Ramos (cell line): Measurements from ENCODE around the gene ELK3.

Experiments
- in situ Hi-C: fragments of 300-500 bp; cut with MboI; formaldehyde crosslinking; loops from one replicate; pipeline ENCODE4 v1.14.3; 2022; ENCODE audit warnings: low sequenced_read_pairs; ENCODE audit not compliant: unreplicated experiment

Gene ELK3

DNA sequence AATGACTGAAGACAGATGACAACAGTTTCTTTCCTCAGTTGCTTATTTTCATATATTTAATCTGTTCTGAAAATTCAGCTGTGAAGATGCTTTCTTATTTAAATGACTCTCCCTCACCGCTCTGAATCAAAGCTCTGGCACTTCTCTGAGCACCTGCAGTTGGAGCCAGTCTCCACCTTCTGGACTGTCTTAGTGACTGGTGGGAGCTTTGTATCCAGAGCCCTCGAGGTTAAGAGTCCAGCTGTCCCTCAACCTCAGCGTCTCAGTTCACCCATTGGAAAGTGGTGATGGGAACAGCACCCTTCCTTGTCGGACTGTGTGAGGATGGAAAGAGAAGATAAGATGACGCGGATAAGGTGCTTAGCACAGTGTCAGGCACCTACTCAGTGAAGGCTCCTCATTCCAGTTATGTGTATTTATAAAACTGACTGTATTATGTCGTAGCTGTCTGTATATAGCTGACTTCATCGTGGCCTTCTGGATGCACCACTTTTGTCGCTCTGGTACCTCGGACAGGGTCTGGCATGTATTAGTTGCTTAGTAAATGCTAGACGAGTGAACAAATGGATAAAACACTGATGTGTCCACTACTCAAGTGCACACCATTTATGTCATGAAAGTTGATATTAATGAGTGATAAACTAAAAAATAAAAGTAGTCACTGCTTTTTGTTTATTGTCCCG lies 34.5 kb downstream of the ELK3 start:
- in situ Hi-C loops, result no loop called here

DNA sequence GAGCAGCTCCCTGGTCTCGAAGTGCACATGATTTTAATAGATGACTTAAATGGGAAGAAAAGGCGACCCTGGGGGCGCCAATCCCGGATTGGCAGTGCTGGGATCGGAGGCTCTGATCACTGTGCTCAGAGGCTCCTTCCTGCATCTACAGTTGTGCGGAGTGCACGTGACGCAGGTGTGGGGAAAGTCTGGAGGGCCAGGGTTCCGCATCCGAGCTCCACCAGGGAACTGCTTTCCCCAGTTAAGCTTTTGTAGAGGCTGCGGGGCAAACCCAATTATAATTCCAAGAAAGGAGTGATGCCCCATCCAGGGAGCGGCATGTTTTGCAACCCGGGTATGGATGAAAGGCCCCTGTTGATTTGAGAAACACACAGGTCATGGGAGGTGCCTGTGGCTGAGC lies 36.5 kb downstream of the ELK3 start:
- in situ Hi-C loops, result no loop called here

DNA sequence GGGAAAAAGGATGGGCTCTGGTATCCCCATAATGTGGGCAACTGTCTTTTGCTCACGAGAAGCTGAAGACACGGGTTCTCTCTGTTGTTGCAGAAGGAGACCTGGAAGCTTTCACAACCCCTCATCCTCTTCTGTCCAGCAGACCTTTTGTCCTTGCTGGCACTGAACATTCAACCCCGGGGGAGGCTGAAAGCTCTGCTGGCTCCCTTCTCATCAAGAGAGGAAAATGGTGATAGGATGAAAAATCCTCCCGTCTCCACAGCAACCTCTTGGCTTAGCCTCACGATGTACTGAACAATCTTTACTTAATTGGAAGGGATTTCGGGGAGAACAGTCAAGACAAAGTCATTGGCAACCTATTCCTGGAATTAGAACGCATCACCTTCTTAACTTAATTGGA lies 39.0 kb downstream of the ELK3 start:
- in situ Hi-C loops, result no loop called here

DNA sequence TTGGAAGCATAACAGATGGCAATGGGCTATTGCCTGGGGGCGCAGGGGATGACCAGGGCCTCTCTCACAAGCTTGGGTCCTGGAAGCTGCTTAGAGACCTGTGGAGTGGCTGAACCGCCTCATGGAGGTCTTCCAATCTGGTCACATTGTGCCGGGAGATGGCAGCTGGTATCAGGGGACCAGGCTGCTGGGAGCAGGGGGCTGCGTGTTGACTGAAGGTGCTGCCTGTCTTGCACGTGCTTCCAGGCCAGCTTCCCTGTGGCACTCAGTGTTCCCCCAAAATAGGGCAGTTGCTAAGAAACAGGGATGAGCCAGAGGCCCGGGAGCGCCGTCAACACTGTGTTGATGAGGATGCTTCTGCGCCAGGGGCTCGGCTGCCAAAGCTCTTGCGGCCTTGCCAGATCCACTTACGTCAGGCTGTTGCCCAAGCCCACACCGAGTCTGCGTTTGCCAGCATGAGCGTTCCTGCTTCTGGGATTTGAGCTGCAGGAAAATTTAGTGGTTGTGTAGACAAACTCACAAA lies 39.8 kb downstream of the ELK3 start:
- in situ Hi-C loops, result no loop called here

DNA sequence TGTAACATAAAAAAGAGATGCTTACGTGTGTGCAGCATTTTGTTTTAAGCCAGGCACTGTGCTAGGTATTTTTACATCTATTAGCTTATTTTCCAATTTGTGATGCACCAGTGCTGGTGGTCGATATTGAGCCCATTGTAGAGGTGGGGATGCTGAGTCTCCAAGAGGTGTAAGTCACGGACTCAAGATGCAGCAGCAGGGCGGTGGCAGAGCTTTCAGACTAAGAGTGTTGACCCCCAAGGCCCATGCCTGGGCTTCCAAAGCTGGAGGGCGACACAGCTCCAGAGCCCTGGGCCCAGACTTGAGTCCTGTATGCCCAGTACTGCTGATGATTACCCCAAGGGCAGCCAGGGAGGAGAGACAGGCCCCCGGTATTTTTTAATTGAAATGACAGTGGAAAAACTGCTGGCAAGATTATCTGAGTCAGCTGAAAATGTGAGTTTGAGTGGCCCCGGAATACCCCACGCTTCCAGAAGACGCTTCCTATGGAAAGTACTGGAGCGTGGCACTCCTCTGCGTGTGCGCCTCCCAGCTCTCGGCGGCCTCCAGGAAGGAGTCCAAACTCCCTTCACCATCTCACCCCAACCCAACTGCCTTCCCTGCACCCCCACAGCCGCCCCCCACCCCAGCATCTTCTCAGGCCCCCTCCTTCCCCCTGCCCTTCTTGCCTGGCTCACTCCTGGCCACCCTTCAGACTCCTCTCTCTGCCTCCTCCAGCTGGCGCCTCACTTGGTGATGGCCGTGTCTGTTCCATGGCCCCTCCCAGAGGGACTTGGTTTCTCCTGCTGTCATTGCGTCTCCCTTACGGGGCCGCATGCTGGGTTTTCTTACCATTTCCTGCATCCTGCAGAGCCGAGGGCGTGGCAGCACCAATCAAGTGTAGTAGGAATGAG lies 40.7 kb downstream of the ELK3 start:
- in situ Hi-C loops, result no loop called here

DNA sequence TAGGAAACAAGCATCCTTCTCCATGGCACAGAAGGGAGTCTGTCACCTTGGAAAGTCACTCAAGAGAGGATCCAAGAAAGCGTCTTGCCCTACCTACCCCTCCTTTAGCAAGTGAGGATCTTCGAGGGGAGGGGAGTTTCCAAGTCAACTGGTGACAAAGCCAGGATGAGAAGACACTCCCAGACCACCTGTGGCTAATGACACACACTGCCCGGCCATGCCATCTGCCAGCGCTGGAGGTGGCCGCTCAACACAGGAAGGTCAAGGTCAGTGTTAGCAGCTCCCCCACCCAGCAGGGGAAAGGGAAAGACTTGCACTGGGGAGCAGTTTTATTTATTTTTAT lies 41.3 kb downstream of the ELK3 start:
- in situ Hi-C loops, result no loop called here

DNA sequence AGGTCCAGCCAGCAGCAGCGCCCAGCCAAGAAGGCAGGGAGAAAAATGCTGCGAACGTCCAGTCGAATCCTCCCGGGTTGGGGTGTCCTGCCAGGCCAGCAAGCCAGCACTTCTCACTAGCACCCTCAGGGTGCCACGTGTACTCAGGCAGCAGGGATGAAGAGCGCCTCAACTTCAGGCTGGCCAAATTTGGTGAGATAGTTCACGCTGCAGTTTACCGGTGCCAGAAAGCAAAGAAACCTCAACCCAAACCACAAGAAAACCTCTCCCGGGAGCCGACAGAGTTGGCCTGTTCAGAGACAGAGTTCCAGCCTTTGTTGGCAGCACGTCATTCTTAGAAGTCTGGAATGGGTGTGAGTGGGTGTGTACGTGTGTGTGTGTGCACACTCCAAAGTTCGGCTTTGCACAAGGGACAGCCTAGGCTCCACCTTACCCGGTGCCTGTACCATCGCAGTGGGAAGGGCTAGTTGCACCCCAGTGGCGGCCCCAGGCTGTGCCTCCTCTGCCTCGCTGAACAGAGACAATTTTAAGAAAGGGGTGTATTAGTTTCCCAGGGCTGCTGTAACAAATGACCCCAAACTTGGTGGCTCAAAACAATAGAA lies 42.1 kb downstream of the ELK3 start:
- in situ Hi-C loops, result no loop called here

DNA sequence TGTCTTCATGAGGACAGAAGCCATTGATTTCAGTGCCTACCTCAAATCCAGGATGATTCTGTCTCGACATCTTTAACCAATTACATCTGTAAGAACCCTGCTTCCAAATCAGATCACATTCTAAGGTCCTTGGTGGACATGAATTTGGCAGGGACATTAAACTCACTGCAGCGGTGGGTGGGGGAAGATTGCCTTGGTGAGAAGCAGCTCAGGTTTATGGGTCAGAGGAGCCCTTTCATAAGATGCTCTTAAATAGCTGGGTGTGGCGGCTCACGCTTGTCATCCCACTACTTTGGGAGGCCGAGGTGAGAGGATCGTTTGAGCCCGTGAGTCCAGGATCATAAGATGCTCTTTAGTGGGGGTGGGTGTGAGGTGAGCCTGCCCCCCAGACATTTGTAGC lies 42.9 kb downstream of the ELK3 start:
- in situ Hi-C loops, result no loop called here

DNA sequence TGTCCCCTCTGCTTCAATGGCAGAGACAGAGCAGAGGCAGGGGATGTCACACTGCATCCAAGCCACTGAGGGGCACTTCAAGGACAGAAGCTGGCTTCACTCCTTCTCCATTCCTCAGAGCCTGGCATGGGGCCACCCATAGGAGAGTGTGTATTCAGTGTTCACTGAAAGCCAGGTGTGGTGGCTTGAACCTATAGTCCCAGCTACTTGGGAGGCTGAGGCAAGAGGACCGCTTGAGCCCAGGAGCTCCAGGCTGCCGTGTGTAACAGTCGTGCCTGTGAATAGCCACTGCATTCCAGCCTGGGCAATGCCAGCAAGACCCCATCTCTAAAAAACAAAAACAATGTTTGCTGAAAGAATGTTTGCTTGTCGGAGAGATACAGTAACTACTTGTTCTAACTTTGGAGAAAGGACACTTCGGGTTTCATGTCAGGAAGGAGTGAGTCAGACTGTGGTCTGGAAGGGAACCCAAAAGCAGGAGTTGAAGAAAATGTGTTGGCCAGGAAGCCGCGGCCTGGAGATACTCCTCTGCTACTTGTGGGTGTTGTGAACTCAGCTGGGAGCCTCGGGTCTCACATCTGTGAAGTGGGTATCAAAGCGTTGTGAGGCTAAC lies 43.4 kb downstream of the ELK3 start:
- in situ Hi-C loops, result no loop called here

DNA sequence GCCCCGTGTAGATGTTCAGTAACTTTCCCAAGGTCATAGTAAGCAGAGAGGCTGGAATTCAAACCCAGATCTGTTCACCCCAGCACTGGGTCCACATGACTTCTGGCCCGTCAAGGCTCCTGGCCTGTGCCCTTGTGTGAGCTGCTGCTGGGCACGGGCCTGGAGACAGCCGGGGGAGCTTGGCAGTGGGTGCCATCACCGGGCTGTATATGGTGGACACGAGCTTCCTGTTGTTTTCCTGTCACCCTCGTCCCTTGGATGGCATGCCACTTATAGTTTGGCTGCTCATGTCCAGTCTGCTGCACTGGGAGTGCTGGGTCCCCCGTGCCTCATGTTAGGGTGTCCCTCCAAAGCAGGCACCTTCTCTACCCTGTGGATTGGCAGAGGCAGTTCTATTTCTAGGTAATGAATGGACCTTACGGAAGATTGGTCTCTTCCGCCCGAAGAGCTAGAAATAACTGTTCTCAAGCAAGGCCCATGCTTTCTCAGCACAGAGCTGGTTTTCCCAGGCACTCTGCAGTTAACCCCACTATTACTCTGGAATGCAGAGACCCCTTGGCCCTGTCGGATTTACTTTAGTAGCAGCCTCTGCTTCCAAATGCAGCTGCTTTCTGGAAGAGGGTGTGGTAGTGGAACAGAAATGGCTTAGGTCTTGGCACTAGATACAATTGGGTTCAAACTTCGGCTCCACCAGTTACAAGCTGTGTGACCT lies 44.3 kb downstream of the ELK3 start:
- in situ Hi-C loops, result no loop called here

DNA sequence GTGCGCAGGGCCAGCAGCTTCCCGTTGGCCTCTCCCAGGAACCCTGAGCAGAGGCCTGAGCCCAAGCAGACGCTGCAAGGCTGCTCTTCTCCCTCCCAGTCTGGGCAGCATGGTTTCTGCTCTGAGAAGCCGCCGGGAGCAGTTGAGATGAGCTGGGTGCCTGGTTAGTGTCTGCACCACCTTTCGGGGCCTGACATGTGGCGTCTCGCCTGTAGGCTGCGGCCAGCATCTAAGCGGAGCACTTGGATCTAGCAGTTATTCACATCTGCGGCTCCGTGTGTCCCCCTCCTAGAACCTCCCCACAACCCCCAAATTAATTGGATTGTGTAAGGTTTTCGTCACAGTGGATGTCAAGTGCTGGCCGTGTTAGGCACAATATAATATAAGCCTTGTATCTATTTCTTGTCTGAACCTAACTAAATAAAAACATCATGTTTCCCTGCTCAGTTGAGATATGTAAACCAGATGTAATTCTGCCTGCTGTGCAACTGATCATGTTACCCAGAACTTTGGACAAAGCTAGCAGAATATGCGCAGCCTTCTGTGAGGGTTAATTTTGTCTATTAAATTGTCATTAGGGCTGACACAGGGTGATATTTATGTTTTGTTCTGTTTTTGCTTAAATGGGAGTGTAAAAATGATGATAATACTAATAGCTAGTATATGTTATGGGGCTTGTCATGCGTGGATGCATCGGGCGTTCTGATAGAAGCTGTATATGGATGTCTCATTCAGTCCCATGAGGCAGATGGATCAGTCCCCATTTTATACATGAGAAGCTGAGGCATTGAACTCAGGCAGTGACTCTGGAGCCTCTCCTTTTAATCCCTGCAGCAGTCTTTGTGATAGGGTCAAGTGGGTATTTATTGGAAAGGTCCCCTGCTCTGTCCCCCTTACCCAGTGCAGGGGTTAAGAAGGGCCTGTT lies 45.8 kb downstream of the ELK3 start:
- in situ Hi-C loops, result no loop called here

DNA sequence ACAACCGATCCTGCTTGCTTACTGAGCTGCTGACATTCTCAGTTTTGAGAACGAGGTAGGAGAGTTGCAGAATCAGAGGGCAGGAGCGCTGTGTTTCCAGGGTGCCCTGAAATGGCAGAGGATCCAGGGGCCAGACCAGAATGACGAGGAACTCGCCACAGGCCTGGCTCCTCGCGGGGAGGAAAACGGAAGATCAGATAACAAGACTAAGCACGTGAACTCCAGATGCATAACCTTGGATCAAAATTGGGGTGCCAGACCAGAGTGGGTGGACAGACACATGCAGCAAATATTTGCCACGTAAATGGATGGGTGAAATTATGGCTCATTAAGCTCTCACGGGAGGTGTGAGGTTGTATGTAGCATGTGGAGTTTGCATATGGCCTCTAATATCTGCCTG lies 46.5 kb downstream of the ELK3 start:
- in situ Hi-C loops, result no loop called here

DNA sequence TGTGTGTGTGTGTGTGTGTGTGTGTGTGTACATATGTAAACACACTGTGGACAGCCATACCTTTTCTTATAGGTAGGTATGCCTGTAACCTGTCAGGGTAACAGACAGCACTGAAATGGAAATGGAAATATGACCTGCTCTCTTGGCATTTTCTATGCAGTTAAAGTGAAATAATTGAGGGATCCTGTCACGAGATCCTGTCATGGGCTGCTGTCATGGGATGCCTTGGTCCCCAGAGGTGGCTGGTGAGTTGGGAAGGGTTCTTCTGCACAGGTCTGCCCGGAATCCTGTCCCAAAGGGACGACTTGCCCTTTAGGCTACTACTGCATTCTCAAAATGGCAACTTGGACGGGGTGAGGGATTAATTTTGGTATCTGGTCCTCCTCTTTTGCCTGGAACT lies 47.3 kb downstream of the ELK3 start:
- in situ Hi-C loops, result no loop called here

DNA sequence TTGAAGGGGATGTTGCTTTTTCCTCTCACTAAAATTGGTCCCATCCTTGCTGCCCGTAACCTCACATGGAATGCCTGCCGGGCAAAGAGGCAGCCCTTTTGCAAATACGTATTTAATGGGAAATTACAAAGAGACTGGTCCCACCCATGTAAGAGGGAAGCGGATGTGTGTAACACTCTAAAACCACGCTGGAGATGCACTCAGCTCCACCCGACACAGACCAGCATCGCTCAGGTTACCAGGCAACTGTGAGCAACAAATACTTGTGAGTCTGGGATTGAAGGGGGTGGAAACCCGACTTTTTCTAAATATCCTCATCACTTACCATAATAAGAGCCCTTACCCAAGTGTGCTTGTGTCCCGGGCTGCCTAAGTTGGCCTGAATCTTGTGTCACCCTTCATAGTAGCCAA lies 47.7 kb downstream of the ELK3 start:
- in situ Hi-C loops, result no loop called here

DNA sequence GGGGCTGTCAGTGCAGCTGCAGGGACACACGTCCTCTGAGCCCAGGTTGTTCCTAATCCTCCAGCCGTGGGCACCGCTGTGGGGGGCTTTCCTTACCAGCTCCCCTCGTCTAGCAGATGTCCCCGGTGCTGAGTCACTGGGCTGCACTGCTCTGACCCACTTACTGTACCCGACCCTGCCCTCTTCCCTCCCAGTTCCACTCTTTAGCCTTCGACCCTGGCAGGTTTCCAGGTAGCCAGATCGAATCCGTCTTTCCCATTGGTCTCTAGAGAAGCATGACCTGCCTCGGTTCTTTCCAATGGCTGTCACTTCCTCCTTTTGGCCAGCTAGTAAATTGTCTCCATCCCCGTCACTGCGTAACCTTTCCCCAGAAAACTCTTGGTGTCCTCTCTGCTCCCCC lies 48.4 kb downstream of the ELK3 start:
- in situ Hi-C loops, result no loop called here

DNA sequence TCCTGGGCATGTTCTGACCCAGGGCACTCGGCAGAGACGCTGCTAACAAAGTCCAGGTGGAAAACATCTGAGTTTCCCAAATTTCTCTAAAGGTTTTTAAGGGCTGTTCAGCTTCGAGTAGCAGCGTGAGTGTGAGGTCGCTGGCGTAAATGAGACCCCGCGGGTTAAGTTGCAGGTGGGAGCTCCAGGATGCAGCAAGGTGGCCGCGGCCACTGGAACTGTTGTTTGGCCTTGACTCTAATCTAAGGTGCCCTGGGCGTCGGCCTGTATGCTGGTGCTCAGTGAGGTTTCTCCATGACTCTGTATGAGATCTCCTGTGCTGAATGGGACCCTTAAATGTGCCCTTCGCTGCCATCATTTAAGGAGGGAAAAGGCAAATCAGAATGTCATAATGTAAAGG lies 50.7 kb downstream of the ELK3 start:
- in situ Hi-C loops, result no loop called here

DNA sequence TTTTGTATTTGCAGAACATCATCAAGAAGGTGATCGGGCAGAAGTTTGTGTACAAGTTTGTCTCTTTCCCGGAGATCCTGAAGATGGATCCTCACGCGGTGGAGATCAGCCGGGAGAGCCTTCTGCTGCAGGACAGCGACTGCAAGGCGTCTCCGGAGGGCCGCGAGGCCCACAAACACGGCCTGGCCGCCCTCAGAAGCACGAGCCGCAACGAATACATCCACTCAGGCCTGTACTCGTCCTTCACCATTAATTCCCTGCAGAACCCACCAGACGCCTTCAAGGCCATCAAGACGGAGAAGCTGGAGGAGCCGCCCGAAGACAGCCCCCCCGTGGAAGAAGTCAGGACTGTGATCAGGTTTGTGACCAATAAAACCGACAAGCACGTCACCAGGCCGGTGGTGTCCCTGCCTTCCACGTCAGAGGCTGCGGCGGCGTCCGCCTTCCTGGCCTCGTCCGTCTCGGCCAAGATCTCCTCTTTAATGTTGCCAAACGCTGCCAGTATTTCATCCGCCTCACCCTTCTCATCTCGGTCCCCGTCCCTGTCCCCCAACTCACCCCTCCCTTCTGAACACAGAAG lies 52.8 kb downstream of the ELK3 start:
- in situ Hi-C loops, result no loop called here

DNA sequence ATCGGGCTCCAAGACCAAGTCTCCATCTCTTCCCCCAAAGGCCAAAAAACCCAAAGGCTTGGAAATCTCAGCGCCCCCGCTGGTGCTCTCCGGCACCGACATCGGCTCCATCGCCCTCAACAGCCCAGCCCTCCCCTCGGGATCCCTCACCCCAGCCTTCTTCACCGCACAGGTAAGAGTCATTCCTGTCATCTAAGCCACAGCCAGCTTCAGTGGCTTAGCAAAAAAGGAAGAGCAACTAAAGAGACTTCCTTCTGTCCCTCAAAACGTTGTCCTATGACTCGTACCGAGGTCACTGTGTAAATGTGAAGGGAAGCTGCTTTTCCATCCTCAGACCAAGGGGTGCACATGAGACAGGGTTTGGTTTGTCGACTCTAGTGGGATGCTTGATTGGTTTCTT lies 53.4 kb downstream of the ELK3 start:
- in situ Hi-C loops, result no loop called here
